Measurements from ENCODE around the gene UTS2R.

- no peak for TF ChIP-seq POLR2A (IDR thresholded peaks at IDR 0.05; ENCODE audit: low read depth, low read length)
- no peak for TF ChIP-seq POLR2AphosphoS5 (IDR thresholded peaks at IDR 0.05; ENCODE audit: low read depth, low read length)
- no peak for TF ChIP-seq TAF1 (IDR thresholded peaks at IDR 0.05; ENCODE audit: low read depth, low read length)
- TF ChIP-seq PAX5 (IDR thresholded peaks at IDR 0.05; ENCODE audit: insufficient read depth, low read length, severe bottlenecking), result no peak
These were observed 28.0 kb upstream of the UTS2R start for GRCh38 chr17:82343560-82343959.

Data from GM12891 (cell line).